B cell (primary cell): Measurements from ENCODE around the gene POLR2J2.
"Not testable (repeated sequence)": the region's sequence is repeated elsewhere in the genome, so short reads cannot be mapped to it uniquely, and the experiment has no call there.

Experiments used
- EZH2 ChIP-seq: IDR thresholded peaks from 2 replicates; pipeline ENCODE4 v1.6.1; 2012; ENCODE audit warnings: borderline replicate concordance, low read depth, mild to moderate bottlenecking, moderate library complexity, low read length; ENCODE audit not compliant: insufficient read depth, poor library complexity, severe bottlenecking
- TF ChIP-seq, protein P1 (sequence below): fragments of 200-600 bp; IDR thresholded peaks from one replicate; pipeline ENCODE4 v1.8.0; 2022; ENCODE audit warnings: antibody characterized with exemption, mild to moderate bottlenecking

DNA sequence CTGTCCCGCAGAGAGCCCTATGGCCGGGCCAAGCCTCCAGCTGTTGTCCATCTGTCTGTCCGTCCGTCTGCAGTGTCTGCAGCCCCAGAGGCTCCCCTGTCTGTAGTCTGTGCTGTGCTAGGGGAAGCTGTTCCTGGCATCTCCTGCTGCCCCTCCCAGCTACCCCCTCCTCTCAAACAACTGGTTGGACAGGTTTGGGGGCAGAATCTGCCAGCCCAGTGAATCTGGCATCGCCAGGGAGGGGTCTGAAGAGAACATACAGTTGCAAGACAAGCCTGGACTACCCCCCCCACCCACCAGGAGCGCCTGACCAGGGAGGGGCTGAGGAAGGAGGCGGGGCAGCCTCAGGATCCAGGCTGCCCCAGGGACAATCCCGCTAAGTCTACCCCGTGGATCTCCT, 28.8 kb downstream of the POLR2J2 start, which contains the start of gene UPK3BL1:
- TF ChIP-seq, protein P1, sequence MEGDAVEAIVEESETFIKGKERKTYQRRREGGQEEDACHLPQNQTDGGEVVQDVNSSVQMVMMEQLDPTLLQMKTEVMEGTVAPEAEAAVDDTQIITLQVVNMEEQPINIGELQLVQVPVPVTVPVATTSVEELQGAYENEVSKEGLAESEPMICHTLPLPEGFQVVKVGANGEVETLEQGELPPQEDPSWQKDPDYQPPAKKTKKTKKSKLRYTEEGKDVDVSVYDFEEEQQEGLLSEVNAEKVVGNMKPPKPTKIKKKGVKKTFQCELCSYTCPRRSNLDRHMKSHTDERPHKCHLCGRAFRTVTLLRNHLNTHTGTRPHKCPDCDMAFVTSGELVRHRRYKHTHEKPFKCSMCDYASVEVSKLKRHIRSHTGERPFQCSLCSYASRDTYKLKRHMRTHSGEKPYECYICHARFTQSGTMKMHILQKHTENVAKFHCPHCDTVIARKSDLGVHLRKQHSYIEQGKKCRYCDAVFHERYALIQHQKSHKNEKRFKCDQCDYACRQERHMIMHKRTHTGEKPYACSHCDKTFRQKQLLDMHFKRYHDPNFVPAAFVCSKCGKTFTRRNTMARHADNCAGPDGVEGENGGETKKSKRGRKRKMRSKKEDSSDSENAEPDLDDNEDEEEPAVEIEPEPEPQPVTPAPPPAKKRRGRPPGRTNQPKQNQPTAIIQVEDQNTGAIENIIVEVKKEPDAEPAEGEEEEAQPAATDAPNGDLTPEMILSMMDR, result not testable (repeated sequence)
- not testable (repeated sequence) for TF ChIP-seq EZH2
